GM19099 (cell line): ENCODE measurements around the gene EEA1.
A peak's percentile ranks its signal among the peaks of the same experiment; 100 is the strongest.

Experiments
- POLR2A ChIP-seq: IDR thresholded peaks from 3 replicates; pipeline ENCODE4 v1.6.1; 2011; ENCODE audit warnings: low read depth; ENCODE audit not compliant: insufficient read length; ENCODE audit errors: extremely low read depth

Gene EEA1

GRCh38 chr12:92928962-92929915 is at the start of gene EEA1:
TSS of gene EEA1 (minus strand) at chr12:92929295. CDS start at chr12:92929066, 229 bp downstream.
- TF ChIP-seq POLR2A: peak; percentile 94

- no peak for TF ChIP-seq POLR2A
Measured at GRCh38 chr12:92978607-92979006, 49.5 kb upstream of the EEA1 start.

GRCh38 chr12:92977326-92977725 is 48.2 kb upstream of the EEA1 start:
- no peak for TF ChIP-seq POLR2A

- no peak for TF ChIP-seq POLR2A
Measured at GRCh38 chr12:92974759-92975158, 45.7 kb upstream of the EEA1 start.

- no peak for TF ChIP-seq POLR2A
Measured at GRCh38 chr12:92973614-92974013, 44.5 kb upstream of the EEA1 start.

GRCh38 chr12:92971859-92972524 is 42.9 kb upstream of the EEA1 start:
- TF ChIP-seq POLR2A: no peak

- no peak for TF ChIP-seq POLR2A
Measured at GRCh38 chr12:92968176-92968813, 39.2 kb upstream of the EEA1 start.

- TF ChIP-seq POLR2A: no peak
Measured at GRCh38 chr12:92961949-92962348, 32.9 kb upstream of the EEA1 start.

GRCh38 chr12:92955997-92956663 is 27.0 kb upstream of the EEA1 start:
- TF ChIP-seq POLR2A: no peak

GRCh38 chr12:92953747-92954146 is 24.7 kb upstream of the EEA1 start:
- TF ChIP-seq POLR2A: no peak

GRCh38 chr12:92952394-92952793 is 23.3 kb upstream of the EEA1 start:
- no peak for TF ChIP-seq POLR2A

- TF ChIP-seq POLR2A: no peak
Measured at GRCh38 chr12:92951006-92951405, 21.9 kb upstream of the EEA1 start.

GRCh38 chr12:92950011-92950410 is 20.9 kb upstream of the EEA1 start:
- no peak for TF ChIP-seq POLR2A

GRCh38 chr12:92949466-92949865 is 20.4 kb upstream of the EEA1 start:
- TF ChIP-seq POLR2A: no peak
